Measurements from ENCODE around the gene LMOD3.

The LMOD3 gene

GRCh38 chr3:69121513-69121912 is 882 bp downstream of the LMOD3 start:
- FAIRE-seq, result no peak

- FAIRE-seq, result peak; percentile 96
Observed at GRCh38 chr3:69120879-69121464, 1.4 kb downstream of the LMOD3 start.

GRCh38 chr3:69119681-69120080 is 2.7 kb downstream of the LMOD3 start:
- no peak for FAIRE-seq

GRCh38 chr3:69119138-69119537 is 3.3 kb downstream of the LMOD3 start:
- no peak for FAIRE-seq

GRCh38 chr3:69118555-69118954 is 3.8 kb downstream of the LMOD3 start:
- no peak for FAIRE-seq

- no peak for FAIRE-seq
Observed at GRCh38 chr3:69116897-69117296, 5.5 kb downstream of the LMOD3 start.

GRCh38 chr3:69116162-69116561 is 6.2 kb downstream of the LMOD3 start:
- no peak for FAIRE-seq

GRCh38 chr3:69115731-69116130 is 6.7 kb downstream of the LMOD3 start:
- FAIRE-seq, result no peak

- no peak for FAIRE-seq
Observed at GRCh38 chr3:69113536-69113935, 8.9 kb downstream of the LMOD3 start.

- FAIRE-seq, result no peak
Observed at GRCh38 chr3:69110941-69111546, 11.4 kb downstream of the LMOD3 start.

- no peak for FAIRE-seq
Observed at GRCh38 chr3:69108811-69109210, 13.6 kb downstream of the LMOD3 start.

- no peak for FAIRE-seq
Observed at GRCh38 chr3:69107841-69108240, 14.6 kb downstream of the LMOD3 start.

GRCh38 chr3:69105320-69105719 is 17.1 kb downstream of the LMOD3 start:
- FAIRE-seq, result peak; percentile 86

GRCh38 chr3:69104586-69104985 is 17.8 kb downstream of the LMOD3 start:
- no peak for FAIRE-seq

GRCh38 chr3:69103123-69103522 is 19.3 kb downstream of the LMOD3 start:
- no peak for FAIRE-seq

GRCh38 chr3:69102384-69102783 is 20.0 kb downstream of the LMOD3 start:
- no peak for FAIRE-seq

GRCh38 chr3:69099576-69099975 is 22.8 kb downstream of the LMOD3 start:
- no peak for FAIRE-seq

GRCh38 chr3:69097407-69098086 is 24.8 kb downstream of the LMOD3 start:
- FAIRE-seq, result no peak

GRCh38 chr3:69096299-69096698 is 26.1 kb downstream of the LMOD3 start:
- no peak for FAIRE-seq

GRCh38 chr3:69095636-69096035 is 26.8 kb downstream of the LMOD3 start:
- no peak for FAIRE-seq

GRCh38 chr3:69094467-69095205 is 27.8 kb downstream of the LMOD3 start:
- FAIRE-seq, result no peak

- no peak for FAIRE-seq
Observed at GRCh38 chr3:69092030-69092516, 30.3 kb downstream of the LMOD3 start.

- no peak for FAIRE-seq
Observed at GRCh38 chr3:69091389-69092029, 30.9 kb downstream of the LMOD3 start.

Measured in G401.6 (cell line).